SK-N-MC (cell line): ENCODE results near the gene STYXL1.

Experiments
- EZH2 ChIP-seq: fragments of 200-600 bp; sonication (generic); IDR thresholded peaks from one replicate; pipeline ENCODE4 v1.6.1; 2017; ENCODE audit warnings: antibody characterized with exemption
- POLR2AphosphoS5 ChIP-seq: IDR thresholded peaks from 2 replicates; pipeline ENCODE4 v1.6.1; 2012; ENCODE audit warnings: mild to moderate bottlenecking, low read depth, low read length, borderline replicate concordance

DNA sequence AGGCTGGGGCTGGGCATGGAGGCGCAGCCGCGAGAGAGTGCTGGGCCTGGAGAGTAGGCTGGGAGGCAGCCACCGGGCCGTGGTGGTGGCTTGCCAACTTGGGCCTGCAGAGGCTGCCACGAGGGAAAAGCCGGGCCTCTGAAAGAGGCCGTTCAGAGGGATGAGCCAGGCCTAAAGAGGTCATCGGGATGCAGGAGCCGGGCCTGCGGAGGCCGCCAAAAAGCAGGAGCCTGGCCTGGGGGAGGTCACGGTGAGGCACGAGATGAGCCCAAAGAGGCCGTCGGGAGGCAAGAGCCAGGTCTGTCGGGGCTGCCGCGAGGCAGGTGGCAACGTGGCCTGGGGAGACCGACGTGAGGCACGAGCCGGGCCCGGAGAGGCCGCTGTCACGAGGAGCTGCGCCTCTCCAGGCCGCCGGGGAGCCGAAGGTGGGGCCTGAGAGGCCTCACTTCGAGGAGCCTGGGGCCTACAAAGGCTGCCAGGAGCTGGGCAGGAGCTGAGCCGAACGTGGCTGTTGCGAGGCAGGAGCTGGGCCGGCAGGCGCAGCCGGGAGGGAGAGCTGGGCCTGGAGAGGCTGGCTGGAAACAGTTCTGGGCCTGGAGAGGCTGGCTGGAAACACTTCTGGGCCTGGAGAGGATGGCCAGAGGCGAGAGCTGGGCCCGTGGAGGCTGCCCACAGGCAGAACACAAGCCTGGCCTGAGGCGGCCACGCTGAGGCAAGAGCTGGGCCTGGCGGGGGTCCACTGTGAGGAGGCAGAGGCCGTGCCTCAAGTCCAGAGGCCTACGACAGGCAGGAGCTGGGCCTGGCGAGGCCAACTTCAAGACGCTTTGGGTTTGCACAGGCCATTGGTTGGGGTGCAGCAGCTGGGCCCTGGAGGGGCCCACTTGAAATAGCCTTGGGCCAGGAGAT lies 24.7 kb upstream of the STYXL1 start:
- TF ChIP-seq EZH2 = no peak
- no peak for TF ChIP-seq POLR2AphosphoS5
